ENCODE measurements around the gene PLEKHG3.

Gene PLEKHG3

GRCh38 chr14:64766430-64767151 lies 62.4 kb downstream of the PLEKHG3 start:
- DNase-seq, result no peak

GRCh38 chr14:64767215-64767964 lies 63.2 kb downstream of the PLEKHG3 start:
- no peak for DNase-seq

GRCh38 chr14:64768401-64769095 lies 64.3 kb downstream of the PLEKHG3 start:
- DNase-seq, result no peak

GRCh38 chr14:64769096-64770020 lies 65.1 kb downstream of the PLEKHG3 start:
- no peak for DNase-seq

- no peak for DNase-seq
Observed at GRCh38 chr14:64770751-64771150, 66.5 kb downstream of the PLEKHG3 start.

- no peak for DNase-seq
Observed at GRCh38 chr14:64771161-64771560, 66.9 kb downstream of the PLEKHG3 start.

- DNase-seq, result no peak
Observed at GRCh38 chr14:64772397-64772950, 68.2 kb downstream of the PLEKHG3 start.

- DNase-seq, result no peak
Observed at GRCh38 chr14:64773046-64773445, 68.8 kb downstream of the PLEKHG3 start.

GRCh38 chr14:64773577-64773976 lies 69.4 kb downstream of the PLEKHG3 start:
- no peak for DNase-seq

GRCh38 chr14:64774272-64774671 lies 70.0 kb downstream of the PLEKHG3 start:
- no peak for DNase-seq

GRCh38 chr14:64775081-64775777 lies 71.0 kb downstream of the PLEKHG3 start:
- no peak for DNase-seq

- DNase-seq, result no peak
Observed at GRCh38 chr14:64777461-64777860, 73.2 kb downstream of the PLEKHG3 start.

- no peak for DNase-seq
Observed at GRCh38 chr14:64778104-64778754, 74.0 kb downstream of the PLEKHG3 start.

- no peak for DNase-seq
Observed at GRCh38 chr14:64779472-64779871, 75.2 kb downstream of the PLEKHG3 start.

- DNase-seq, result no peak
Observed at GRCh38 chr14:64782196-64782595, 78.0 kb downstream of the PLEKHG3 start.

- DNase-seq, result no peak
Observed at GRCh38 chr14:64784006-64784405, 79.8 kb downstream of the PLEKHG3 start.

- DNase-seq, result no peak
Observed at GRCh38 chr14:64786296-64787149, 82.3 kb downstream of the PLEKHG3 start.

- DNase-seq, result no peak
Observed at GRCh38 chr14:64787619-64788018, 83.4 kb downstream of the PLEKHG3 start.

GRCh38 chr14:64788706-64789105 lies 84.5 kb downstream of the PLEKHG3 start:
- no peak for DNase-seq

- DNase-seq, result no peak
Observed at GRCh38 chr14:64789696-64790095, 85.5 kb downstream of the PLEKHG3 start.

Measured in SIG-M5 (cell line).